Osteocyte (in vitro differentiated cells): ENCODE measurements around the gene CXCL8. TPM values are rescaled to one million over a fixed set of nuclear protein-coding genes. Genes with fewer than 3 reads are reported as not detected.

Source experiments
- DNase-seq: peaks from one replicate; pipeline ENCODE4 v3.0.0; 2021; ENCODE audit warnings: mixed read lengths; ENCODE audit not compliant: unreplicated experiment; ENCODE audit errors: extremely low spot score
- H3K27ac Mint-ChIP-seq: one replicate; pipeline ENCODE4 v1.8.0; 2021; ENCODE audit warnings: mild to moderate bottlenecking, mixed read lengths; ENCODE audit not compliant: unreplicated experiment
- H3K27me3 Mint-ChIP-seq: one replicate; pipeline ENCODE4 v1.8.0; 2021; ENCODE audit warnings: mixed read lengths; ENCODE audit not compliant: unreplicated experiment
- H3K36me3 Mint-ChIP-seq: one replicate; pipeline ENCODE4 v1.8.0; 2021; ENCODE audit warnings: mixed read lengths; ENCODE audit not compliant: unreplicated experiment
- H3K4me1 Mint-ChIP-seq: one replicate; pipeline ENCODE4 v1.8.0; 2021; ENCODE audit warnings: mixed read lengths; ENCODE audit not compliant: unreplicated experiment
- H3K4me3 Mint-ChIP-seq: one replicate; pipeline ENCODE4 v1.8.0; 2021; ENCODE audit warnings: mild to moderate bottlenecking, moderate library complexity, mixed read lengths; ENCODE audit not compliant: unreplicated experiment
- H3K9me3 Mint-ChIP-seq: one replicate; pipeline ENCODE4 v1.8.0; 2021; ENCODE audit warnings: mixed read lengths; ENCODE audit not compliant: unreplicated experiment
- total RNA-seq: library from RNA; stranded (reverse); gene quantifications from 2 replicates; pipeline ENCODE4 v1.2.1, GENCODE V29; 2021
- TF ChIP-seq, protein P1 (sequence below): fragments of 200-600 bp; sonication (generic); IDR thresholded peaks from 2 replicates; pipeline ENCODE4 v1.5.0; 2021; ENCODE audit warnings: antibody characterized with exemption, mild to moderate bottlenecking, moderate library complexity

CXCL8 gene
- total RNA-seq, 1 donor from 2014 or later = 32.4 TPM

DNA sequence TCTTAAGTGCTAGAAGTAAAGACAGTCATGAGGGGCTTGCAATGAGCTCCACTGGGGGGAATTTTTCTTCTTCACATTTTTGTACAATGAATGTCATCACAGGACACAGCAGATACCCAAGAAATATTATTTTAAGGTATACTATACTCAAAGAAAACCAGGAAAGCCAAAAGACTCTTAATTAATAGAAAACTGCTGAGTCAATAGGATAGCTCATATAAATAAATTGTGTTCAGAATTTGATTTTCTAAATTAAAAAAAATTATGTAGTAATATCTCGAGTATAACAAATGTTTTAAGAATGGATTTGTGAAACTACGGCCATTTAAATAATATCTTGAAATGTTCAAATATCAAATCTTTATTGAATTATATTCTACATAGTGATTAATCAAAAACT lies 25.7 kb upstream of the CXCL8 start:
- TF ChIP-seq, protein P1, sequence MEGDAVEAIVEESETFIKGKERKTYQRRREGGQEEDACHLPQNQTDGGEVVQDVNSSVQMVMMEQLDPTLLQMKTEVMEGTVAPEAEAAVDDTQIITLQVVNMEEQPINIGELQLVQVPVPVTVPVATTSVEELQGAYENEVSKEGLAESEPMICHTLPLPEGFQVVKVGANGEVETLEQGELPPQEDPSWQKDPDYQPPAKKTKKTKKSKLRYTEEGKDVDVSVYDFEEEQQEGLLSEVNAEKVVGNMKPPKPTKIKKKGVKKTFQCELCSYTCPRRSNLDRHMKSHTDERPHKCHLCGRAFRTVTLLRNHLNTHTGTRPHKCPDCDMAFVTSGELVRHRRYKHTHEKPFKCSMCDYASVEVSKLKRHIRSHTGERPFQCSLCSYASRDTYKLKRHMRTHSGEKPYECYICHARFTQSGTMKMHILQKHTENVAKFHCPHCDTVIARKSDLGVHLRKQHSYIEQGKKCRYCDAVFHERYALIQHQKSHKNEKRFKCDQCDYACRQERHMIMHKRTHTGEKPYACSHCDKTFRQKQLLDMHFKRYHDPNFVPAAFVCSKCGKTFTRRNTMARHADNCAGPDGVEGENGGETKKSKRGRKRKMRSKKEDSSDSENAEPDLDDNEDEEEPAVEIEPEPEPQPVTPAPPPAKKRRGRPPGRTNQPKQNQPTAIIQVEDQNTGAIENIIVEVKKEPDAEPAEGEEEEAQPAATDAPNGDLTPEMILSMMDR = no peak
- Mint-ChIP-seq H3K9me3 (no peaks in the 10 kb centered on the region), H3K27ac (no peak overlapping the region), H3K4me1 (peaks cover 23% of the 10 kb centered on the region), H3K27me3 (no peaks in the 10 kb centered on the region), H3K4me3 (no peak overlapping the region), H3K36me3 (no peaks in the 10 kb centered on the region)
- no peak for DNase-seq

GRCh38 chr4:73715659-73716058 lies 24.7 kb upstream of the CXCL8 start:
- Mint-ChIP-seq H3K4me1 (peaks cover 21% of the 10 kb centered on the region), H3K27ac (no peak overlapping the region), H3K9me3 (no peaks in the 10 kb centered on the region), H3K27me3 (no peaks in the 10 kb centered on the region), H3K4me3 (no peak overlapping the region), H3K36me3 (no peaks in the 10 kb centered on the region)
- TF ChIP-seq, protein P1 = no peak
- no peak for DNase-seq

GRCh38 chr4:73718375-73719373 lies 21.7 kb upstream of the CXCL8 start:
- no peak for DNase-seq
- no peaks in the 10 kb centered on the region for H3K27me3 Mint-ChIP-seq
- peaks cover 45% of the 10 kb centered on the region for H3K4me1 Mint-ChIP-seq
- TF ChIP-seq, protein P1 = no peak
- no peak overlapping the region for H3K4me3 Mint-ChIP-seq
- no peaks in the 10 kb centered on the region for H3K9me3 Mint-ChIP-seq
- peak overlapping the region; percentile 74 for H3K27ac Mint-ChIP-seq
- no peaks in the 10 kb centered on the region for H3K36me3 Mint-ChIP-seq

GRCh38 chr4:73721435-73721834 lies 18.9 kb upstream of the CXCL8 start:
- TF ChIP-seq, protein P1 = no peak
- peak overlapping the region; percentile 68 for H3K27ac Mint-ChIP-seq
- H3K4me1 Mint-ChIP-seq = peaks cover 59% of the 10 kb centered on the region
- no peak for DNase-seq
- H3K27me3 Mint-ChIP-seq = no peaks in the 10 kb centered on the region
- H3K36me3 Mint-ChIP-seq = no peaks in the 10 kb centered on the region
- H3K4me3 Mint-ChIP-seq = no peak overlapping the region
- peaks cover 2% of the 10 kb centered on the region for H3K9me3 Mint-ChIP-seq

- Mint-ChIP-seq H3K27me3 (no peaks in the 10 kb centered on the region), H3K4me3 (no peak overlapping the region), H3K9me3 (peaks cover 4% of the 10 kb centered on the region), H3K27ac (peak overlapping the region; percentile 68), H3K4me1 (peaks cover 64% of the 10 kb centered on the region), H3K36me3 (peaks cover 1% of the 10 kb centered on the region)
- TF ChIP-seq, protein P1 = no peak
- no peak for DNase-seq
These were observed 18.5 kb upstream of the CXCL8 start for GRCh38 chr4:73721909-73722308.
